ENCODE results near the gene CRIP2. TPM values are rescaled to one million over a fixed set of nuclear protein-coding genes. Genes with fewer than 3 reads are reported as not detected.

CRIP2 gene
- total and polyA plus RNA-seq, 2 of the 13 experiments (the other 11 are each of a cell fraction or from before 2014, with no cell fraction given) = 31.6 to 37.9 TPM

GRCh38 chr14:105482486-105483110 is 8.0 kb downstream of the CRIP2 start:
- Histone ChIP-seq H3K36me3 (replicated peaks in 1 of 2; ENCODE audit: control insufficient read depth in 1 of 2, insufficient read depth in 2 of 2, low read length in 2 of 2) (no peaks in the 10 kb centered on the region), H4K20me1 (ENCODE audit: insufficient read depth, low read length) (no peaks in the 10 kb centered on the region), H3K4me2 (ENCODE audit: low read depth, low read length) (peak overlapping the region; percentile 100), H2AFZ (ENCODE audit: low read length) (no peak overlapping the region), H3K27me3 (ENCODE audit: control insufficient read depth in 1 of 2, insufficient read depth in 2 of 2, low read length in 2 of 2) (peaks cover 2 to 32% of the 10 kb centered on the region in 2 experiments; a peak in 4 of 5 replicates), H3K9ac (ENCODE audit: insufficient read depth, low read depth, low read length) (peak overlapping the region; percentile 99), H3K4me1 (ENCODE audit: insufficient read depth, low read length) (peaks cover 60% of the 10 kb centered on the region), H3K79me2 (ENCODE audit: insufficient read depth, low read length) (no peaks in the 10 kb centered on the region), H3K27ac (ENCODE audit: extremely low read length, insufficient read depth, low read length) (peak overlapping the region; percentile 32), H3K9me3 (ENCODE audit: low read length) (no peaks in the 10 kb centered on the region), H3K4me3 (replicated peaks in 1 of 3; ENCODE audit: insufficient read depth in 1 of 3, low read depth in 2 of 3, low read length in 3 of 3) (peak overlapping the region in 1 of 3 experiments; percentile 82; a peak in 1 of 6 replicates)
- BruUV-seq (replicated peaks) = no TSS peak
- in situ Hi-C loops (cut with HindIII; ENCODE audit: extremely low pct_ligation_motif_present, low pct_unique_long_range_greater_than_20kb) = no loop called here
- no peak for ATAC-seq
- 64% methylated on average over 9 of the region's 18 CpGs for WGBS (ENCODE audit: low lambda C conversion rate)
- ChIA-PET CTCF (ENCODE audit: low intra/inter-chr PET ratio, low total read pairs) (interaction anchor here (2.1 to 2.5 kb wide), 2 partner anchors 7 to 45 kb away, joined by 7 to 15 read pairs; partner anchors contain the start of gene TMEM121), POLR2A (interaction anchor here (2.2 to 2.4 kb wide), 2 partner anchors 7 to 17 kb away, joined by 8 to 10 read pairs; no protein-coding TSS in a partner anchor)
- DNase-seq (ENCODE audit: low spot score) = no peak
- intact Hi-C loops (cut with micrococcal nuclease; ENCODE audit: unreplicated experiment) = no loop called here
- no peak for FAIRE-seq
- TF ChIP-seq TOE1 (CRISPR knock-in tag; IDR thresholded peaks at IDR 0.05) (no peak), ZNF543 (CRISPR knock-in tag; IDR thresholded peaks at IDR 0.05) (no peak), DNMT1 (CRISPR knock-in tag; IDR thresholded peaks at IDR 0.05) (no peak), ZNF282 (IDR thresholded peaks at IDR 0.05; ENCODE audit: partially characterized antibody) (no peak), RNF219 (CRISPR knock-in tag; IDR thresholded peaks at IDR 0.05) (no peak), E2F1 (CRISPR knock-in tag; IDR thresholded peaks at IDR 0.05) (no peak), ZNF260 (CRISPR knock-in tag; IDR thresholded peaks at IDR 0.05; ENCODE audit: borderline replicate concordance, low read depth) (no peak), ZNF891 (CRISPR knock-in tag; IDR thresholded peaks at IDR 0.05) (no peak), MED1 (CRISPR knock-in tag; IDR thresholded peaks at IDR 0.05) (no peak), EEA1 (CRISPR knock-in tag; IDR thresholded peaks at IDR 0.05; ENCODE audit: borderline replicate concordance) (no peak), MXD4 (CRISPR knock-in tag; IDR thresholded peaks at IDR 0.05) (no peak), ZFY (CRISPR knock-in tag; IDR thresholded peaks at IDR 0.05) (no peak), CHD4 (IDR thresholded peaks at IDR 0.05; ENCODE audit: borderline replicate concordance, low read length) (no peak), PRDM10 (CRISPR knock-in tag; IDR thresholded peaks at IDR 0.05; ENCODE audit: low read depth) (no peak), IRX3 (CRISPR knock-in tag; IDR thresholded peaks at IDR 0.05; ENCODE audit: borderline replicate concordance, low read depth) (no peak), ZNF138 (CRISPR knock-in tag; IDR thresholded peaks at IDR 0.05; ENCODE audit: low read depth) (no peak), ZNF468 (CRISPR knock-in tag; IDR thresholded peaks at IDR 0.05) (no peak), ZNF703 (CRISPR knock-in tag; IDR thresholded peaks at IDR 0.05; ENCODE audit: borderline replicate concordance) (no peak)

Measured in HepG2 (cell line).